Heart left ventricle (tissue), 13 donors: ENCODE data around the gene SVEP1.

Experiments used
- CTCF ChIP-seq, 12 donors: fragments of 200-600 bp; sonication (generic) in 4 of 12; IDR thresholded peaks; one replicate each; pipeline versions ENCODE4 v1.5.0 to v1.8.0; 2018 to 2022; ENCODE audit warnings: antibody characterized with exemption in 12 of 12, mild to moderate bottlenecking in 5 of 12
- POLR2A ChIP-seq, 2 donors: fragments of 450-650 bp; IDR thresholded peaks; one replicate each; pipeline ENCODE4 v1.6.1; 2017; ENCODE audit warnings: antibody characterized with exemption in 2 of 2, mild to moderate bottlenecking in 2 of 2, moderate library complexity in 2 of 2
- donor health status: ischemic (EF 13 %, LVEDD 7.1; RV severe dilation, severe dysfunction).
- donor health status: DM: no; HTN: yes; CAD: no.
- donor health status: DM: no; HTN: no; CAD: no.
- donor health status: ischemic (EF 25% LVEDD 6.9; RV normal size, moderate dysfunction).
- donor health status: ischemic (EF 25% LVEDD 5.7; RV mildly dilated, moderate dysfunction).
- donor health status: ischemic (EF 35%, LVEDD 5.7; RV mildly dilated, moderate dysfunction).
- donor health status: nonischemic (EF 11% LVEDD 7.7; RV severe dilation, severe dysfunction).
- donor health status: DM: yes; HTN: yes; CAD: no.
- donor health status: PGD.
- donor health status: ischemic (EF 29% LVEDD 5.4; RV normal size, mild dysfunction).
- donor health status: nonischemic (EF 23%, LVEDD 6.1; RV moderate dilation, normal function).

DNA sequence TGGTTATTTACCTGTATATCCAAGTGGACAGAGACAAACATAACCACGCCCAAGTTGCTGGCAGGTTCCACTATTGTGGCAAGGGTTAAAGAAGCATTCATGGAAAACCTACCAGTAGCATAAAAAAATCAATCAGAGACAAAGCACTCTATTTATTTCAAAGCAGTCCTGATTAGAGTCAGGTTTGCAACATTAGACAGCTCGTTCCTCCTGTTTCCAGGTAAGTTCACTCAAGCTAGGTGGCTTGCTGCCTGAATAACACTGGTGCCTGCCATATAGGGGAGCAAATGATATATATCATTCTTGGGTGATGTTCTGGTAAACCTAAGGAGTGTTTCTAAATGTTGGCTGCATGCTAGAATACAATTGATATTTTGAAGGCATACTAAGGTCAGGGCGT is 122.3 kb downstream of the SVEP1 start:
- TF ChIP-seq CTCF (IDR thresholded peaks at IDR 0.05) (no peak), POLR2A (IDR thresholded peaks at IDR 0.05) (no peak)
